HG03139 (cell line): ENCODE data around the gene OR2T6.
"Not testable (repeated sequence)": the region's sequence is repeated elsewhere in the genome, so short reads cannot be mapped to it uniquely, and the experiment has no call there.

ENCODE experiments used
- ATAC-seq: cut with Tn5 transposase; IDR thresholded peaks from one replicate; pipeline ENCODE4 v1.9.1; 2021; ENCODE audit not compliant: unreplicated experiment

OR2T6 gene

GRCh38 chr1:248432201-248432600 lies 56.7 kb downstream of the OR2T6 start:
- not testable (repeated sequence) for ATAC-seq

DNA sequence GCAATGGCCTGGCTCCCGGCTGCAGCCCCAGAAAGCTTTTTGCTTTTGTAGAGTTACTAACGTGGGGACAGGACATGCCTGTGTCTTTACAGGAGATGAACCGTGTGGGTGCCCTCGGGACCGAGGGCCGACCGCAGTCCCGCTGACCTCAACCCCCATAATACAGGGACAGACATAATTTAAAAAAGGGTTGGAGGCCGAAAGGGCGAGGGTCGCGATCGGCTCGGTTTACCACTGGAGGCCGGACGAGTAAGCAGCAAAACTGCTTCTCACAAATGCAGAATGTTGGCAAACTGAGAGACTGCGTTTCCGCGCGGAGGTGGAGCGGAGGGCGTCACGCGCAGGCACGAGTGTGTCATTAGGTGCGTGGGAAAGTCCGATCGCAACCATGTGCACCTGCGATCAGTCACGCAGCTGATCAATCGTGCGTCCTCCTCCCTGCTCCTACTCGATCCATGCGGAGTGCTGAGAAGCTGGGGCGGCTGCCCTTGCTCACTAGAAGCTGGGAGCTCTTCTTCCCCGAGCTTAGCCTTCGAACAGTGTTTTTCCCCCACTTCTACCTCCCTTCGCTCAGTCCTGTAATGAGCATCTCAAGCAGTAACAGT lies 58.4 kb downstream of the OR2T6 start:
- not testable (repeated sequence) for ATAC-seq

- ATAC-seq: not testable (repeated sequence)
These were observed 59.4 kb downstream of the OR2T6 start for GRCh38 chr1:248434913-248435312.

- not testable (repeated sequence) for ATAC-seq
These were observed 60.8 kb downstream of the OR2T6 start for GRCh38 chr1:248436303-248436702.

GRCh38 chr1:248438668-248439067 lies 63.1 kb downstream of the OR2T6 start:
- ATAC-seq: not testable (repeated sequence)

DNA sequence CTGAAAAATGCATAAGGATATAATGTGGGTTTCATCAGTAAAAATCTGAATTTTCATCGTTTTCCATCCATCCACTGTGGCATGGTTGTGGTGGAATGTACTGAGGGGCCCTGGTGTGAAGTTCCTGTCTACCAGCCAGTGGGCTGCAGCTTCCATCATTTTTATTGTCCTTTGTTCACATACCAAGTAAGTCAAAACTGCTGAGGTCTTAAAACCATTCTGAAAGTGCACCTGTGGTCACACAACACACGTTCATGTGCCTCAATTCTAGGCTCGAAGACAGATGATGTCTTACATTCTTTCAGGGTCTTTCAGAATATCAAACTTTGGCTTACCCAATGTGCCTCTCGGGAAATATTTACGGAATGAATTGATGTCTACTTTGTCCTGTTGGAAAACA lies 63.7 kb downstream of the OR2T6 start:
- not testable (repeated sequence) for ATAC-seq
